ENCODE results near the gene UQCRQ.

GRCh38 chr5:132822650-132823480 lies 43.6 kb upstream of the UQCRQ start:
- TF ChIP-seq, protein P1, sequence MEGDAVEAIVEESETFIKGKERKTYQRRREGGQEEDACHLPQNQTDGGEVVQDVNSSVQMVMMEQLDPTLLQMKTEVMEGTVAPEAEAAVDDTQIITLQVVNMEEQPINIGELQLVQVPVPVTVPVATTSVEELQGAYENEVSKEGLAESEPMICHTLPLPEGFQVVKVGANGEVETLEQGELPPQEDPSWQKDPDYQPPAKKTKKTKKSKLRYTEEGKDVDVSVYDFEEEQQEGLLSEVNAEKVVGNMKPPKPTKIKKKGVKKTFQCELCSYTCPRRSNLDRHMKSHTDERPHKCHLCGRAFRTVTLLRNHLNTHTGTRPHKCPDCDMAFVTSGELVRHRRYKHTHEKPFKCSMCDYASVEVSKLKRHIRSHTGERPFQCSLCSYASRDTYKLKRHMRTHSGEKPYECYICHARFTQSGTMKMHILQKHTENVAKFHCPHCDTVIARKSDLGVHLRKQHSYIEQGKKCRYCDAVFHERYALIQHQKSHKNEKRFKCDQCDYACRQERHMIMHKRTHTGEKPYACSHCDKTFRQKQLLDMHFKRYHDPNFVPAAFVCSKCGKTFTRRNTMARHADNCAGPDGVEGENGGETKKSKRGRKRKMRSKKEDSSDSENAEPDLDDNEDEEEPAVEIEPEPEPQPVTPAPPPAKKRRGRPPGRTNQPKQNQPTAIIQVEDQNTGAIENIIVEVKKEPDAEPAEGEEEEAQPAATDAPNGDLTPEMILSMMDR (IDR thresholded peaks at IDR 0.05): no peak
- TF ChIP-seq ZFX (IDR thresholded peaks at IDR 0.05; ENCODE audit: borderline replicate concordance): no peak

Data from 22Rv1 (cell line).